ENCODE measurements around the gene GRIP2.

The GRIP2 gene

DNA sequence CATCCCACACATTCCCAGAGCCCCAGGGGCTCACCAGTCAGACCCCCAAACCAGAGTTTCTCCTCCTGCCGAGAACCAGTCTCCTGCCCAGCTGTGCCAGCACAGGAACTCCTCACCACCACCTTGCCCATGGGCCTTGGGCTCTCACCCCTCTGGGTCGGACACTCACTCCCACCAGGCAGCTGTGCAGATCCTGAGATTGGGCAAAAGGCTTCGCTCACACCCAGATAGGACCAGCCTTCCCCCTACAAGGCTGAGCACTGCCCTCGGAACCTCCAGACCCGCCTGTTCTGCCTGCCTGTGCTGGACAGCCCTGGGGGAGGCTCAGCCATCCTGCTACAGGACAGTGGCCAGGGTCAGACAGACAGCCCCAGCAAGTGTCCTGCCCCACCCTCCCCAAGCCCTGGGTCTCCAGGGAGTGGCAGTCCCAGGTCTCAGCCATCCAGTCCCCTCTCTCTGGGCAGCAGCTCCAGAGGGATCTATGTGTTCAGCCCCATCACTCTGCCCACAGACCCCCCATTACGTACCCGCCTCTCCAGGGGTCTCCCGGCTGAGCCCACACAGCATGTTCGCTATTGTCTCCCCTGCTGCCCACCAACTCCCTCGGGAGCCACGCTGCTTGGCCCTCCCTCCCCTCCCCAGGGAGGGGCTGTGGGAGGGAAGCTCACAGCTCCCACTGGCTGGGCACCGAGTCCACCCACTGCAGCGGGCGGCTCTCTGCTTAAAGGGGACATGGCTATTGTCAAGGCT lies at the start of gene GRIP2:
GRIP2 (minus strand) TSS at position 601 of the 750 bp plus-strand sequence; CDS start at position 567, 34 bp downstream.
- DNase-seq = no peak

DNA sequence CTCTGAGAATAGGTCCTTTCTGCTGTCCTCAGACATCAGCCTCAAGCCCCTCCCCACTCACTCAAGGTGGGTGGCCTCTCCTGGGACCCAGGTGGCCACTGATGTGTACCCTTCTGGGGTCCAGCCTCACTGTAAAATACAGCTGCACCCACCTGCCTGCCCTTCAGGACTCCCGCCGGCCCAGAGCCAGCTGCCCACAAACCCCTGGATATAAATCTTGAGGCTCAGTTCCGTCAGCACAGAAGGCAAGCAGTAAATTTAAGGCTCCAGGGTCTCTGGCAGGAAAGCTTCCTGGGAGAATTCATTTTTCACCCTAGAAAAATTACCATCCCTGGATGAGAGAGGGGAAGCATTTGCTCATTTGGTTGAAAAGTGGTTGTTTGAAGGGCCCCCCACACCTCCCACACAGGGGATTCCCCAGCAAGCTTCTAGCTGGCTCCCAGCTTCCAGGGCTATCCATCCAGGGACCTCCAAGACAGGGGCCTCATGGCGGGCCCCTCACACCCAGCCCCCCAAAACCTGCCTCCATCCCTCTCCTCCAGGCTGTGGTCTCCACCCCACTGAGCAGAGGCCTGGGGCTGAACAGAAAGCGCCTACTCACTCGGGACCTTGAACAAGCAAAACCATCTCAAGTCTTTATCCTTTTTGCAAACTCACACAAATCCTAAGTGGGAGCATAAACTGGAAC lies 48.4 kb upstream of the GRIP2 start:
- no peak for DNase-seq

DNA sequence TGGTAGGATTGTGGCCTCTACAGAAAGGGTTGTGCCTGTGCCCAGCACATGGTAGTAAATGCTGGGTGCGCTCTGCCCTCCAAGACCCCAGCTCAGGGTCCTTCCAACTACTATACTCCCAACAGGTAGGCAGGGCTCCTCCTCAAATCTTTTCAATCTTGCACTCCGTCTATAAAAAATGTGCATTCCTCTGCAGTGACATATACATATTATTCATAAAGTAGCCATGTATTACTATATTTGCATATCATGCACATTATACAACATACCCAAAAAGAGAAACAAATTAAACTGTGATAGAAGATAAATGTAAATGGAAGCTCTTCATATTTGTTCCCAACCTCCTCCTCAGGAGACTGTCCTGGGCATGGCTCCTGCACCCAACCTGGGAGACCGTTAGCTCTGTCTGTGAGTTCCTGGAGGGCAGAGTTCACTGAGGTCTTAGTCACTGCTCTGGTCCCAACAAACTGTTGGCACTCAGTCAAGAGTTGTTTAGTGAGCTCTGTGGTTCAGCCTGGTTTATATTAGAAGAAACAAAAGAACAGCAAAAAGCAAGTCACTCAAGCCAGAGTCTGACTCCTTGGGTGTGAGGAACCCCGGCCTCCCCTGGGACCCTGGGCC lies 47.7 kb upstream of the GRIP2 start:
- DNase-seq = no peak

DNA sequence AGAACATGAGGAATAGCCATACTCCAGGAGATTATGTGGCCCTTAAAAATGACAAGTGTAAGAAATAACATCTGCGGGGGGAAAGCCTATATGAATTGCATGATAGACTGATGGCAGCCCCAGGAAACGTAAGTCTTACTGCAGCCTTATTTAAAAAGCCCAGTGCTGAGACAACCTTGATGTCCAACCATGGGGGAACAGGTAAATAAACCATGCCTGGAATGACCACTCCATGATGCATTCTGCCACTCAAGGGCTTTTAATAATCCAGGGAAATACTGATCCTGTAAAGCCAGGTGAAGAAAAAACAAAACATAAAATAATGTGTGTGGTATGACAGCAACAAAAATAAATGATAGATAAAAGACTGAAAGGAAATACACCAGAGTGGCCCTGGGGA lies 46.5 kb upstream of the GRIP2 start:
- no peak for DNase-seq

DNA sequence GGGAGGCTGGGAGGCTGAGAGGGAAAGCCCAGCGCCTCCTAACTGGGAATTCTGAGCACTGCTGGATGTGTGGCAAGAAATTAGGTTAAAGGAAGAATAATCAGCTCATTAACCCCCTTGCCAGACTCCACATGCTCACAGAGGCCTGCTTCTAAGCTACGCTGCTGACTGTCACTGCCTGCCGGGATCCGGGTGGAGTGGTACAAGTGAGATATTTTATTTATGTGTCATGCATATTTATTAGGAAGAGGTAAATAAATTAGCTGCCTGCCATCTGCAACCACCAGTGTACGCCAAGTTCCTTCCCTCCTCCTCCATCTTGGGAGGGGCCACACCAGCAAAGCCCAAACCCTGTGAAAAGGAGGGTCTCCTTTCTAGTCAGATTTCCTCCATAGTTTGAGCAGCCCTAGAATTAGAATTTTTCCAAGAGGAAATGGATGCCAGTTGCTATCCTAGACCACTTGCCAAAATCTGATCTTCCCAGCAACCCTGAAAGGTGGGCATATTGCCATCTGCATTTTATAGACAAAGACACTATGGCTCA lies 43.5 kb upstream of the GRIP2 start:
- no peak for DNase-seq

DNA sequence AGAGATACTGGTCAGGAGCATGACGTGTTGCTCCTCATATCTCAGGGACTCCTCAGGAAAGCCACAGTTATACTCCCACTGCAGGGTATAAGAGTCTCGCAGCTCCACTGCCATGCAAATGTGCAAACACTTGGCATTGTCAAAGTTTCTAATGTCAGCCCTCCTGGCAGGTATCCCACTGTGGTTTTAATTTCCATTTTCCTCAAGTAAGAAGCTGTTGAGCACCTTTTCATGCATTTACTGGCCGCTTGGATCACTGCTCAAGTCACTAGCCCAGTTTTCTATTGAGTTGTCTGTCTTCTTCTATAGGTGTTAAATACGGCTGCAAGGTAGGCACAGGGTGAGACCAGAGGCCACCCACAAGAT lies 41.9 kb upstream of the GRIP2 start:
- DNase-seq = no peak

DNA sequence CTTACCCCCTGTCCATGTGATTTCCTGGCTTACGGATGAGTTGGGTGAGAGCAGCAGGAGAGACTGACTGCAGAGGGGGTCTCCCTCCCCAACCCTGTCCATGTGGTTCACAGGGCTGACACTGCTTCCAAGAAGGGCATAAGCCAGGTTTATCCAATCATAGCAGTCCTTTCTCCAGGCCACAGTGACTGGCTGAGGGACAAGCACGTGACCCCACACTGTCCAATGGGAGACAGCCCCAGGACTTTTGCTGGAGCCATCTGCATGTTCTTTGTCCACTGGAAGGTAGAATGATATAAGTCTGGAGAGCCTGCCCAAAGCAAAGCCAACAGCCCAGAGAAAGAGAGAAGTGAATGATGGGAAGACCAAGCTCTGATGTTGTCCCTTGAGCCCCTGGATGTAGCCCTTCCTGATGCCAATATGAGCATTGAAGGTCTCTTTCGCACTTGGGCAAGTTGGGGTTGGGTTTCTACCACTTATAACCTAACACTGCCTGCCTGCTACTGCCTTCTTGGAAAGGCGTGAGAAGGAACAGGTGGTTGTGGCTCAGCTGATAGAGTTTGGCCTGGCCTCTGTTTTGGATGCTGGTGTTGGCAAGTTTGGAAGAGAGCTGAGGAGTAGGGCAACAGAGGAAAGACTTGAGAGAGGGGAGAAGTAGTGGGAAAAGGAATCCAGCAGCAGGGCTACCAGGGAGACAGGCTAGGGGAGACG lies 41.3 kb upstream of the GRIP2 start:
- DNase-seq = no peak

DNA sequence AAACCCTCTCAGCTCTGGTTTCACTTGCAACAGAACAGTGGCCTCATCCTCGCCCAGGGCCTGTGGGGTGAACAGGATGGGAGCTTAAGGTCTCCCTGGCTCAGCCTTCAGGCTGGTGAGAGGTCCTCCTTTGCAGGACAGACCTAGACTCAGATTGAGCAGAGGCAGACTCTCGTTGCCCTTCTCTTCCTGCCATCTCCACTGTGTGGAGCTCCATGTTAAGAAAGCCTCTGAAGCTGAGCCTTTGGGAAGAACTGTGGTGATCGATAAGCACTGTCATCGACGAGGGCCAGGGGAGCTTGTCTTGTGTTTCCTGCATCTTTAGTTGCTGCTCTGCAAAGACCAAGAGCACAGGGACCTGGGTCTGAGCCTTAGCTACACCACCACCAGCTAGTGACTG lies 37.8 kb upstream of the GRIP2 start:
- no peak for DNase-seq

DNA sequence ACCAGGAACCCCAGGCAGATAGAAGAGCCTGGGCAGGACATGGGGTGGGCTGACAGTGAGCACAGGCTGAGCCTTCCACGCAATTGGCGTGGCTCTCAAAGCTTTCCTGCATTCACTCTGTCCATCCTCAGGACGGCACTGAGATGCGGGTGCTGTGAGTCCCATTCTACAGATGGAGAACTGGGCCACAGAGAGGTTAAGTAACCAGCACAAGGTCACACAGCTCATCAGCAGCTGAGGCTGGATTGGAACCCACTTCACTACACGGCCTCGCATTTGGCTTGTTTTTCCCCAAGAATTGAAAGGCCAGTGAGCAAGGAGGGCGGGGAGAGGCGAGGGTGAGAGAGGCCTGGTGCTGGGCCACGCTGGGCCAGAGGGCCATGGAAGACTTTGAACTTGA lies 36.0 kb upstream of the GRIP2 start:
- DNase-seq = no peak

DNA sequence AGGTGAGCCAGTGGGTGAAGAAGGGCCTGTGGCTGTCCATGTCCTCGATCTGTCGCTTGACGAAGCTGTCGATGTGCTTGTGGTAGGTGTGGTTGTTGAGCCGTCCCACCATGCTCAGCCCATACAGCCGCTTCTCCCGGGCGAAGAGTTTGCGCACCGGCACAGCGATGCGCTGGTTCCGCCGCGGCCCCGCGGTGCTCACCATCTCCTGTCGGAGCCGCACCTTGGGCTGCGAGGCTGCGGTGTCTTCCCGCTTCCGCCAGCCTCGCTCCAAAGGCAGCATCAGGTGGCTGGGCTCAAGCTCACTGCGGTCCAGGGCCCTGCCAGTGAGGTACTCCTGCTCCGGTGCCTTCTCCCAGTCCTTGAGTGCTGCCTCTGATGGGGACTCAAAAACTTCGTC lies 34.0 kb upstream of the GRIP2 start:
- no peak for DNase-seq

DNA sequence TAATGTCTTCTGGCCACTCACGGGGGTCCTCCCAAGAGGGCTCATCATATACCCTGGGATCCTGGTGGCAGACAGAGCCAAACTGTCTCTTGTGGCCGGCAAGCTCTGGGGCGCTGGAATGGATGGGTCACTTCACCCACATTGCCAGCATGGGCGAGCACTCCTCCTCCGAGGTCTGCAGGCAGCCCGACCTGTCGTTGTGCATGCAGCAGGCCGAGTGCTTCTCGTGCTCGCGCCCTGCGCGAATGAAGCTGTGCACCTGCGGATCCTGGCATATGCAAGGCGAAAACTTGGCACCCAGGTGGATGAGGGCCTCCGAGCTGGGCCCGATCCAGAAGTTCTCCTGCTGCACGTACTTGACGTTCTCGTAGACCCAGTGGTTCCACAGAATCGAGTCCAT lies 33.6 kb upstream of the GRIP2 start:
- no peak for DNase-seq

DNA sequence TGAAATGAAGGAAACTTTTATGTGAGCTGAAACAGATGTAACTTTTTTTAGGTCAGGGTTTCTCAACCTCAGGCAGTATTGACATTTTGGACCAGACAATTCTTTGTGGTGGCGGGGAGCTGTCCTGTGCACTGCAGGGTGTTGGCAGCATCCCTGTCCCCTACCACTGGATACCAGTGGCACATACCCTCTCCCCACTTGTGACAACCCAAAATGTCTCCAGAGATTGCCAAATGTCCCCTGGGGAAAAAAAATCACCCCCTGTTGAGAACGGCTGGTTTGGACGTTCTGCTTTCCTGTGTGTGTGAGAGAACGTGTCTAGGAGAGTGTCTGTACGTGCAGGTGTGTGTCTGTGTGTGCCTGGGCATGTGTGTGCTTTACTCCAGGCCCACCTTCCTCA lies 30.7 kb upstream of the GRIP2 start:
- DNase-seq = no peak

DNA sequence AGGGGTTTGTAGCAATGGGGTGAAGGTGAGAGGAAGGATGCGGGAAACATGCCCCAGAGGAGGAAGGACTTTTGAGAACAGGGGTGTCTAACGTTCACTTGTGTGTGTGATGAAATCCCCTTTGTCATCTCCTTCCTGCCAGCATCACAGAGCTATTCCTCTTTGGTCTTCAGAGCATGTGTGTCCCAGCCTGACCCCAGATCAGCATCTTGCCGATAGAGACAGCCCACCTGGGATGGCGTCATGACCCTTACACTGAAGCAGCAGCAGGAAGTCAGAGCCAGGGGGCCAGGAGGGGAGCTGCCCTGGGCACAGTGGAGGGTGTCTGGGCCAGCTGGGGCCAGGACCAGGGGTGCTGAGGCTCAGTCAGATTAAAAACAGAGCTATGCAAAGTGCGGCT lies 29.9 kb upstream of the GRIP2 start:
- no peak for DNase-seq

DNA sequence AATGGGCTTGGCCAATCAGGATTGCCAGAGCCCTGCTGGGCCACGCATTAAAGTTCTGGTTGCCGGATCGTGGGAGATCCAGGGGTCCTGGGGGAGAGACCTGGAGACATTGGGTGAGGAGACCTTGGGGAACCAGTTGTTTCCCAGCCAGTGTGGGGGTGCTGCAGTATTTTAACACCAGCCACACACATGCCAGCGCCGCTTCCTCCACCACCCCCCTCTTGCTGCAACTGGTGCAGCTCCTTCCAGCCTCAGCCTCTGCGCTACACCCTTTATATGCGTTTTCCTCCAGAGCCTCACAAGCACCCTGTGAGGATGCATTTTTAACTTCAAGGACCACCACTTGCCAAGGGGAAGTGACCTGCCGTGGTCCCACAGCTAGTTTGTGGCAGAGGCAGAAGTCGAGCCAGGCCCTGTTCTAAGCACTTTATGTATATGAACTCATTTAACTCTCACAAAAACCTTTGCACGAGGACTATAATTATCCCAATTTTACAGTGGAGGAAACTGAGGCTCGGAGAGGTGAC lies 29.4 kb upstream of the GRIP2 start:
- no peak for DNase-seq

DNA sequence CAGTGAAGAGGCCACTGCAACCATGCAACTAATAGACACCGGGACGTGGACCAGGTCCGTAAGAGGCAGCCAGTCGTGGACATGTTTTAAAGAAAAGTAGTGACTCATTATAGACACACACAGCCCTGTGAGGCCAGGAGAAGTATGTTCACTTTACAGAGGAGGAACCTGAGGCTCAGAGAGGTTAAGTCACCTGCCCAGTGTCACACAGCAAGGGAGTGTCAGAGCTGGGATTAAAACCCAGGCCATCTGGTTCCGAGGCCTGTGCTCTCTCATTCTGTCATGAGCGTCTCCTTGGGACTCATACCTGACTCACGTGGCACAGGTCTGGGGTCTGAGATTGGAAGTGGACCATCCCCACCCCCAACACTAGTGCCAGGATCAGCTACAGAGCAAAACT lies 28.1 kb upstream of the GRIP2 start:
- no peak for DNase-seq

DNA sequence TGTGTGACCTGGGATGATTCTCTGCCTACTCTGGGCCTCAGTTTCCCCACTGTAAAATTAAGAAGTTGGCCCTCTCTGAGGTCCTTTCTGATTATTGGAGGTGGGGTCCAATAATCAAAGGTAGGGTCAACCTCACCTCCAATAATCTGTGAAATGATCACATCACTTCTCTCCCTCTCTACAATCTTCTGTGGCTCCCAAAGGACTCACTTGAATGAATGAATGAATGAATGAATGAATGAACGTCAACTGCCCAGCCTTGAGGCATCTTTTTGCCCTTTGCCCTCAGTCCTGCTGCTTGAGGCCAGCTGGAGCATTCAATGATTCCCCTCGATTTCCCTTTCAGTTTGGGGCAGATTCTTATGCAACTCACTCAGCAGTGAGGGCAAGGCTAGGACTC lies 26.7 kb upstream of the GRIP2 start:
- no peak for DNase-seq

DNA sequence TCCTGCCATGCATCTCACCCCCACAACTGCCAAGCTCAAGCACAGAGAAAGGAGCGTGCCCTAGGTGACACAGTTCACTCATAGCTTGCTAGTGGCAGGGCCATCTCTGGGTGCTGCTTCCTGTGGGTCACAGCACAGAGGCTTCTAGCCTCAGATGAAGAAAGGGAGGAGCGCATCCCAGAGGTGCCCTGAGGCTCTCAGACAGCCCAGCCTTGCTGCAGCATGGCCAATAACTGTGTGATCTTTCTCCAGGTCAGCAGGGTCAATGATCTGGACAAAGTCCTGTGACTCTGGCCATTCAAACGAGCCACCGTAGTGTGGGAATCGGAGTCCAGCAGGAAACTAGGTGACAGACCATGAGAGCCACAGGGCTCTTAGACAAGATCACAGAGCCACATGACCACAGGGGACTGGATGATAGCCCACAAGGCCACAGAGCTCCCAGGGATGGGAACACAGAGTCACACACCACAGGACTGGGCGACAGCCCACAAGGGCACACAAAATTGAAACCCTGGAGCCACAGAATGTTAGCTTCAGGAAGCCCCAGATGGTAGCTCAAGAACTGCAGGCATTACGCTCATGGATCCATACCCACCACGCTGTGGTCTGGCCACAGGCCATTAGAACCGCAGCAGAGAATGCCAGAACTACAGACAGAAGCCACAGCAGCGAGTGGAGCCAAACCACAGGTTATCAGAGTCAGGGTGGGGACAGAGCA lies 25.9 kb upstream of the GRIP2 start:
- DNase-seq = no peak

DNA sequence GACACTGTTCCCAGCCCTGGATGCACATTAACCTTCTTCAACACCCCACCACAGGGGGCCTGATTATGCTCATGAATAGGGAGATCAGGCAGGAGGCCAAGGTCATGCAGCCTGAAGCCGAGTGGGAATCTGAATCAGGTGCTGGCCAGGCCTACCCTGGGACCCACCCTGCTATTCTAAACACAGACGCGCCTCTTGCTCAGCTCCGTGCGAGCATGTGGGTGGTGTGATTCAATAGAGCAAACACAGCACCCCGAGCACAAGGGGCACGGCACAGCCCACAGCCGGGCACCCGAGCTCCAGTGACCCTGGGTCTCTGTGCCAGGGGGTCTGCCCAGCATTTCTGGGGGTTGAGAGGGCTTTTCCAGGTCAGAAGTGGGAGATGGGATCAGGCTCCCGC lies 24.6 kb upstream of the GRIP2 start:
- DNase-seq = no peak

DNA sequence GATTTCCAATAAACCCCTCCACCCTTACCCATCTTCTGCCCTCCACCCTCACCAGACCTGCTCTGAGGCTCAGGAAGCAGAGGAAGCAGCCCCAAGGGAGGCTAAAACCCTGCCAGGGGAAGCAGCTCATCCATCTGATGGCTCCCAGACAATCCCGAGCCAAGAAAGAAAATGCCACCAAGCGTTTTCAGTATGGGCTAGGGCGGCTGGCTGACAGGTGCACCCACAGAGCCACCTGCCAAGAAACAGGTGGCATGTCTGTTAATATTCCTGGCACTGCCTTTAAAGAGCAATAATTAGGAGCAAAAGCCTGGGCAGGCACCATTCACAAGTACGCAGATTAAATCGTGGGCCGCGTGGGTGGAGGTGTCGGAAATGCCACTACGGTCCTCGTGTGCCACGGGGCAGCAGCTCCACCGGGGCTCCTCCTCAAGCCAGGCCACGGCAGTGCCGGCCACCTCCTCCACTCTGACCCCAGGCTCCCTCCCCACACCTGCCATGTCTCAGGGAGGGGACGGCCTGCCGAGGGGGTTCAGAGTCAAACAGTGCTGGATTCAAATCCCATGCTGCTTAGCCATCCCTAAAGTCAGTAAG lies 23.9 kb upstream of the GRIP2 start:
- no peak for DNase-seq

DNA sequence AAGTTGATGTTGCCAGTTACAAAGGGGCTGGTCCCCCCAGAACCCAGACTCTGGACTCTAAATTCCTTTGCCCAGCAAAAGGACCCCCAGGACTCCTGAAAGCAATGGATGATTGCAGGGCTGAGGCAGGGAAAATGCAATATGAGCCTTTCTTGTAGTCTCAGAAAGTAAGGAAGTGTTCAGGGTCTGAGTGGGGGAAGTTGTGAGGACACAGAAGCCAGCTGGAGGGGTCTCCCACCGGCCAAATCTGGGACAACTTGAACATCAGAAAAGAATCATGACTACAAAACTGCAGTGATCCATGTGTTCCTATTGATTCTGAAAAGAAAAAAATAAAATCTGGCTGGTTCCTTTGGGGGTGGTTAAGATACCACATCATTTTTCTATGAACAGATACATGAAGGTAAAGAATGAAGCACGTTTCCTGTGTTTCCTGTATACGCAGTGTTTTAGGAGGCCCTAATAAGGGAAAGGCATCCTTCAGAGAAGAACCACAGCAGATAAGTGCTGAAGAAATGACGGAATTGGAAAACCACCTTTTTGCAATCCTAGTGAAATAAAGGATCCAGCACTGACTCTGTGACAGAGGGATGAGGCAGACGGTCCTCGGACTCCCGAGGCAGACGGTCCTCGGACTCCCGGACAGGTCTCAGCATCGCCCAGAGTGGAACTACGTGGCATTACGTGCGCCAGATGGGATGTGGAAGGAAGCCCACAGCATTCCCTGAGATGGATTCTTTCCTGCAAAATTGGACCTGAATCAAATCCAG lies 22.2 kb upstream of the GRIP2 start:
- no peak for DNase-seq

Data from CD4-positive, alpha-beta T cell treated with Interleukin-15 for 1 hour (primary cell).